Measurements from ENCODE around the gene DALRD3.

- TF ChIP-seq CTCF (IDR thresholded peaks at IDR 0.05) (no peak), POLR2A (IDR thresholded peaks at IDR 0.05) (no peak)
These were observed 2.2 kb upstream of the DALRD3 start for GRCh38 chr3:49020330-49021212.

Measured in ovary (tissue), 3 donors.